ENCODE measurements around the gene UQCC5.
A peak's percentile ranks its signal among the peaks of the same experiment; 100 is the strongest.
"Not testable (repeated sequence)": the region's sequence is repeated elsewhere in the genome, so short reads cannot be mapped to it uniquely, and the experiment has no call there.

Gene UQCC5

GRCh38 chr3:52523386-52524257 is 12.8 kb upstream of the UQCC5 start:
- DNase-seq, result no peak

GRCh38 chr3:52524258-52524751 is 12.1 kb upstream of the UQCC5 start:
- no peak for DNase-seq

GRCh38 chr3:52524752-52525679 is 11.4 kb upstream of the UQCC5 start:
- DNase-seq, result no peak

- no peak for DNase-seq
Measured at GRCh38 chr3:52525680-52526561, 10.5 kb upstream of the UQCC5 start.

GRCh38 chr3:52526671-52527038 is 9.8 kb upstream of the UQCC5 start:
- DNase-seq, result not testable (repeated sequence)

- DNase-seq, result no peak
Measured at GRCh38 chr3:52527039-52527731, 9.2 kb upstream of the UQCC5 start.

GRCh38 chr3:52527732-52528585 is 8.4 kb upstream of the UQCC5 start:
- no peak for DNase-seq

- DNase-seq, result no peak
Measured at GRCh38 chr3:52528586-52529375, 7.6 kb upstream of the UQCC5 start.

- no peak for DNase-seq
Measured at GRCh38 chr3:52529376-52530333, 6.8 kb upstream of the UQCC5 start.

GRCh38 chr3:52530918-52531826 is 5.2 kb upstream of the UQCC5 start:
- no peak for DNase-seq

- no peak for DNase-seq
Measured at GRCh38 chr3:52531860-52532516, 4.4 kb upstream of the UQCC5 start.

GRCh38 chr3:52532517-52532837 is 3.9 kb upstream of the UQCC5 start:
- DNase-seq, result peak; percentile 92

- peak; percentile 62 for DNase-seq
Measured at GRCh38 chr3:52532838-52533622, 3.4 kb upstream of the UQCC5 start.

- DNase-seq, result peak; percentile 92
Measured at GRCh38 chr3:52533623-52534280, 2.7 kb upstream of the UQCC5 start, which contains the start of gene NT5DC2. TSS of gene NT5DC2 (minus strand) at chr3:52533857. CDS start at chr3:52533737, 120 bp downstream.

- DNase-seq, result no peak
Measured at GRCh38 chr3:52534281-52535183, 1.9 kb upstream of the UQCC5 start.
